ENCODE results near the gene CLTA.
A peak's percentile ranks its signal among the peaks of the same experiment; 100 is the strongest.
"Not testable (repeated sequence)": the region's sequence is repeated elsewhere in the genome, so short reads cannot be mapped to it uniquely, and the experiment has no call there.

The CLTA gene

GRCh38 chr9:36189976-36190375 lies 745 bp upstream of the CLTA start:
- no peak for DNase-seq (ENCODE audit: low spot score)

- peak; percentile 42 for DNase-seq (ENCODE audit: low spot score)
These were observed 547 bp downstream of the CLTA start for GRCh38 chr9:36191290-36191645.

GRCh38 chr9:36191686-36192085 lies 965 bp downstream of the CLTA start:
- DNase-seq (ENCODE audit: low spot score): peak; percentile 39

- DNase-seq (ENCODE audit: low spot score): no peak
These were observed 1.5 kb downstream of the CLTA start for GRCh38 chr9:36192196-36192595.

GRCh38 chr9:36193023-36193422 lies 2.3 kb downstream of the CLTA start:
- DNase-seq (ENCODE audit: low spot score): no peak

- no peak for DNase-seq (ENCODE audit: low spot score)
These were observed 3.7 kb downstream of the CLTA start for GRCh38 chr9:36194326-36195000.

- DNase-seq (ENCODE audit: low spot score): peak; percentile 61
These were observed 14.3 kb downstream of the CLTA start for GRCh38 chr9:36204906-36205547.

- no peak for DNase-seq (ENCODE audit: low spot score)
These were observed 16.3 kb downstream of the CLTA start for GRCh38 chr9:36207016-36207415.

GRCh38 chr9:36207546-36208012 lies 16.9 kb downstream of the CLTA start:
- no peak for DNase-seq (ENCODE audit: low spot score)

GRCh38 chr9:36208521-36209253 lies 18.0 kb downstream of the CLTA start:
- DNase-seq (ENCODE audit: low spot score): no peak

GRCh38 chr9:36210722-36211121 lies 20.0 kb downstream of the CLTA start:
- no peak for DNase-seq (ENCODE audit: low spot score)

- DNase-seq (ENCODE audit: low spot score): no peak
These were observed 20.8 kb downstream of the CLTA start for GRCh38 chr9:36211510-36211909.

- no peak for DNase-seq (ENCODE audit: low spot score)
These were observed 22.7 kb downstream of the CLTA start for GRCh38 chr9:36213387-36213786.

- no peak for DNase-seq (ENCODE audit: low spot score)
These were observed 23.3 kb downstream of the CLTA start for GRCh38 chr9:36213989-36214388.

GRCh38 chr9:36214571-36214970 lies 23.9 kb downstream of the CLTA start:
- DNase-seq (ENCODE audit: low spot score): no peak

- DNase-seq (ENCODE audit: low spot score): no peak
These were observed 26.7 kb downstream of the CLTA start for GRCh38 chr9:36217256-36217968.

GRCh38 chr9:36218011-36218410 lies 27.3 kb downstream of the CLTA start:
- no peak for DNase-seq (ENCODE audit: low spot score)

- DNase-seq (ENCODE audit: low spot score): no peak
These were observed 27.7 kb downstream of the CLTA start for GRCh38 chr9:36218411-36218901.

GRCh38 chr9:36221667-36222066 lies 30.9 kb downstream of the CLTA start:
- no peak for DNase-seq (ENCODE audit: low spot score)

- DNase-seq (ENCODE audit: low spot score): no peak
These were observed 31.7 kb downstream of the CLTA start for GRCh38 chr9:36222449-36222848.

GRCh38 chr9:36237230-36237629 lies 46.5 kb downstream of the CLTA start:
- no peak for DNase-seq (ENCODE audit: low spot score)

- DNase-seq (ENCODE audit: low spot score): not testable (repeated sequence)
These were observed 48.5 kb downstream of the CLTA start for GRCh38 chr9:36239205-36239604.
